HG02938 (cell line): Measurements from ENCODE around the gene PPP4R3A.
A peak's percentile ranks its signal among the peaks of the same experiment; 100 is the strongest.
"Not testable (repeated sequence)": the region's sequence is repeated elsewhere in the genome, so short reads cannot be mapped to it uniquely, and the experiment has no call there.

Source experiments
- ATAC-seq: cut with Tn5 transposase; IDR thresholded peaks from one replicate; pipeline ENCODE4 v1.9.1; 2021; ENCODE audit warnings: mild to moderate bottlenecking, moderate library complexity; ENCODE audit not compliant: unreplicated experiment

The PPP4R3A gene

GRCh38 chr14:91444335-91445020 lies 65.6 kb downstream of the PPP4R3A start:
- ATAC-seq = no peak

GRCh38 chr14:91439345-91439744 lies 70.8 kb downstream of the PPP4R3A start:
- ATAC-seq = no peak

GRCh38 chr14:91438845-91439244 lies 71.3 kb downstream of the PPP4R3A start:
- ATAC-seq = no peak

- ATAC-seq = not testable (repeated sequence)
These were observed 73.8 kb downstream of the PPP4R3A start for GRCh38 chr14:91436266-91436665.

GRCh38 chr14:91429385-91429784 lies 80.7 kb downstream of the PPP4R3A start:
- no peak for ATAC-seq

GRCh38 chr14:91428931-91429330 lies 81.2 kb downstream of the PPP4R3A start:
- ATAC-seq = not testable (repeated sequence)

GRCh38 chr14:91425531-91425944 lies 84.6 kb downstream of the PPP4R3A start:
- not testable (repeated sequence) for ATAC-seq

GRCh38 chr14:91424813-91425530 lies 85.1 kb downstream of the PPP4R3A start:
- no peak for ATAC-seq

- ATAC-seq = no peak
These were observed 89.4 kb downstream of the PPP4R3A start for GRCh38 chr14:91420686-91421085.

- ATAC-seq = no peak
These were observed 90.7 kb downstream of the PPP4R3A start for GRCh38 chr14:91419451-91419850.

GRCh38 chr14:91419044-91419397 lies 91.1 kb downstream of the PPP4R3A start:
- no peak for ATAC-seq

GRCh38 chr14:91418387-91419043 lies 91.6 kb downstream of the PPP4R3A start:
- ATAC-seq = no peak

GRCh38 chr14:91417983-91418386 lies 92.1 kb downstream of the PPP4R3A start:
- ATAC-seq = peak; percentile 1

- peak; percentile 42 for ATAC-seq
These were observed 92.8 kb downstream of the PPP4R3A start, which contains the start of gene CCDC88C for GRCh38 chr14:91417120-91417982. CCDC88C (minus strand) TSS chr14:91417820; CDS start chr14:91417690, 130 bp downstream.

GRCh38 chr14:91416744-91417119 lies 93.4 kb downstream of the PPP4R3A start:
- ATAC-seq = no peak

- ATAC-seq = peak; percentile 58
These were observed 94.0 kb downstream of the PPP4R3A start for GRCh38 chr14:91415794-91416743.

GRCh38 chr14:91414475-91414833 lies 95.7 kb downstream of the PPP4R3A start:
- no peak for ATAC-seq

GRCh38 chr14:91413547-91414474 lies 96.3 kb downstream of the PPP4R3A start:
- ATAC-seq = no peak

GRCh38 chr14:91412939-91413338 lies 97.2 kb downstream of the PPP4R3A start:
- no peak for ATAC-seq
